NCI-H1417 treated with DMSO at 0.1 percent for 48 hours (cell line): ENCODE measurements around the gene PRPF19.
"Not testable (repeated sequence)": the region's sequence is repeated elsewhere in the genome, so short reads cannot be mapped to it uniquely, and the experiment has no call there.

Experiments used
- DNase-seq: peaks from one replicate; lab custom pipeline; 2025; lab: John Stamatoyannopoulos, UW

The PRPF19 gene

GRCh38 chr11:60923326-60923725 is 16.9 kb upstream of the PRPF19 start:
- no peak for DNase-seq

- DNase-seq = no peak
Measured at GRCh38 chr11:60922906-60923305, 16.5 kb upstream of the PRPF19 start.

DNA sequence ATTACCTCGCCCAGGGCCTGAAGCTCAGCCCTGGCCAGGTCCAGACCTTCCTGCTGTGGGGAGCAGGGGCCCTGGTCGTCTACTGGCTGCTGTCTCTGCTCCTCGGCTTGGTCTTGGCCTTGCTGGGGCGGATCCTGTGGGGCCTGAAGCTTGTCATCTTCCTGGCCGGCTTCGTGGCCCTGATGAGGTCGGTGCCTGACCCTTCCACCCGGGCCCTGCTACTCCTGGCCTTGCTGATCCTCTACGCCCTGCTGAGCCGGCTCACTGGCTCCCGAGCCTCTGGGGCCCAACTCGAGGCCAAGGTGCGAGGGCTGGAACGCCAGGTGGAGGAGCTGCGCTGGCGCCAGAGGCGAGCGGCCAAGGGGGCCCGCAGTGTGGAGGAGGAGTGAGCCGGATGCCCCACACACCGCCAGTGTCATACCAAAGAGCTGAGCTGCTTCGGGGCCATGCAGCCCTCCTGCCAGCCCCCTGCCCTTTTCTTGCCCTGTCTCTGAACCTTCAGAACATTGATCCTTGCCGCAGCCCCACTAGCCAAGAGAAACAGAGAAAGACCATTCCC is 15.5 kb upstream of the PRPF19 start:
- no peak for DNase-seq

DNA sequence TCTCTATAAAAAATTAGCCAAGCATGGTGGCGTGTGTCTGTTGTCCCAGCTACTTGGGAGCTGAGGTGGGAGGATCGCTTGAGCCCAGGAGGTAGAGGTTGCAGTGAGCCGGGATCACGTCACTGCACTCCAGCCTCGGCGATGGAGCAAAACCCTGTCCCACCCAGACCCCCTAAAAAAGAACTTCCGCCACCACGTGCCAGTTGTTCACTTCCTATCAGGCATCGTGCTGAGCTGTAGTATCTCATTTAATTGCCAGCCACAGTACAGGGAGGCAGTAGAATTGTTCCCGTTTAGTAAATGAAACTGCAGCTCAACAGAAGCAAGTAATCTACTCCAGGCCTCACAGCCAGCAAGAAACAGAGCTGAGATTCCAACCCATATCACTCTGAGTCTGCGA is 14.9 kb upstream of the PRPF19 start:
- DNase-seq = no peak

GRCh38 chr11:60919956-60920355 is 13.6 kb upstream of the PRPF19 start:
- DNase-seq = no peak

- no peak for DNase-seq
Measured at GRCh38 chr11:60919320-60919719, 12.9 kb upstream of the PRPF19 start.

DNA sequence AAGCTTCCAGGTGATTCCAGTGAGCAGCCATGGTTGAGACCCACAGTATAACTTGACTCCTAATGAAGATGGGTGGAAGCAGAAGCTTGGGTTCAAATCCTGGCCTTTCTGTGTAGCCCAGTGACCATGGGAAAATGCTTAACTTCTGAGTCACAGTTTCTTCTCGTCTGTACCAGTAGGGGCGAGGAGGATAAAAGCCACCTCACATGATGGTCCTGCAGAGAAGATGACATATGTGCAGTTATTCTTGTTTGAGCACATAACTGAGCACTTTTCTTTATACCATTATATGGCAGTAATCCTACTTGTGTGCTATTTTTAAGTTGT is 12.5 kb upstream of the PRPF19 start:
- DNase-seq = no peak

GRCh38 chr11:60918251-60918938 is 12.0 kb upstream of the PRPF19 start:
- DNase-seq = no peak

DNA sequence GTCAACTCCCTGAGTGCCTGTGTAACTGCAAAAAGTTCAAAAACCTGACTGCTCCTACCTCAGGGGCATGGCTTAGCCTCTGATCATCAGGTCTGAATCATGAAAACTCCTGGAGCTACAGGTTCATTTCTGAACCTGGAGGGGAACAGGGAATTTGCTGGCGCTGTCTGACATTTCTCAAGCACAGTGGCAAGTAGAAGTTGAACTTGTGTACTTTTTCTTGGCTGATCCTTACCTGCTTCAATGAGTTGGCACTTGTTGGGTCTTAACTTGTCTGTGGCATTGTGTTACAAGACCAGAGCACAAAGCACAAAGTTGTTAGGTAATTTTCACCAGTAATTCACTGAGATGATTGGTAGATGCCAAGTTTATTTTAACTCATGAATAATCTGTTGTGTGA is 10.9 kb upstream of the PRPF19 start:
- DNase-seq = no peak

DNA sequence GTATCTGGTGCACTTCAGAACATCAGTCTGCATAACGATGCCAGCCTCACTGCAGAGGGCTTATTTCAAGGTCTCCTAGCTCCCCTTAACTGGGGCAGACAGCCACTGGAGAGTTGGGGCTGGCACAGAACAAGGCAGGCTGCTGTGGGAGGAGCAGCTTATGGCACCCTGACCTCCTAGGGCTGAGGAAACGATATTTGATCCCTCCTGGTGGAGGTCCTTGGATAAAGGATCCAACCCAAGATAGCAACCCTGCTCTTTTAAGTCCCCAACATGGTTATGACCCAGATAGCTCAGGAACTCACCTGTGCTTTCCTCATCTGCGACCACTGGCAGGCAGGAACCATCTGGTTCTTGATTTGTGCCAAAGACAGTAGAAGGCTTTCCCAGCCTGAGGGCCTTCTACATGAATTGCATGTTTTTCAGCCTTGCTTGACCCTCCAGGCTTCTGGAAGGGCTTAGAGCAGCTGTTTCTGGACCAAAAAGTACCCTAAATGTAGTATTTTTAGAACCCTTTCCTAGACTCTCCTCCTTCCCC is 10.4 kb upstream of the PRPF19 start:
- DNase-seq = no peak

- DNase-seq = no peak
Measured at GRCh38 chr11:60915248-60915914, 9.0 kb upstream of the PRPF19 start.

DNA sequence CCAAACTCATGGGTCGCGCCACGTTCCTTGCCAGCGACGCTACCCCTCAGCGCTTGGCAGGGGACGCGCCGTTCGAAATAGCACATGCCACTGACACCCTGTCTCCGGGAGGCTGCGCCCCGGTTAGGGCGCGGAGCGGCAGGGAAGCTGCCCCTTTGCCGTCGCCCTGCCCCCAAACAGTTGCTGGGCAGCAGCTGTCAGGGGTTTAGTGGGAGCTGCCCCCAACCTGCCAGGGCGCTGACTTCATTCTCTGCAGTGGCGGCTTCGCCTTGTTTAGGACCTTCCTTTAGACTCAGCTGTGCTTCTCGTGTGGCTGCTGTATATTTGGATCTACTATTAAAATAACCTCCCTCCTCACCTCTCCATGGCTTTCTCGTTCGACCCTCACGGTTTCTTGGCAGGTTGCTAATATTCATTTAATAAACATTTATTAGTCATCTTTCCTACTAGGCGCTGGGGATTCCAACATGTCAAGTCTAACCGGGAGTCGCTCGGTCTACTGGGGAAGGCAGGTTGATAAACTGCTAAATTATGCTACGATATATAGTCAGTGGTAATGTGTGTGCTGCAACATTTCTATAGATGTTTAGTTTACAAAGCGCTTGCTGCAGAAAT is 8.4 kb upstream of the PRPF19 start:
- no peak for DNase-seq

- peak; percentile 96 for DNase-seq
Measured at GRCh38 chr11:60913793-60914632, 7.6 kb upstream of the PRPF19 start, which contains the start of gene TMEM109. TSS of gene TMEM109 (plus strand) at chr11:60914158. CDS start at chr11:60919694, 5,536 bp downstream.

DNA sequence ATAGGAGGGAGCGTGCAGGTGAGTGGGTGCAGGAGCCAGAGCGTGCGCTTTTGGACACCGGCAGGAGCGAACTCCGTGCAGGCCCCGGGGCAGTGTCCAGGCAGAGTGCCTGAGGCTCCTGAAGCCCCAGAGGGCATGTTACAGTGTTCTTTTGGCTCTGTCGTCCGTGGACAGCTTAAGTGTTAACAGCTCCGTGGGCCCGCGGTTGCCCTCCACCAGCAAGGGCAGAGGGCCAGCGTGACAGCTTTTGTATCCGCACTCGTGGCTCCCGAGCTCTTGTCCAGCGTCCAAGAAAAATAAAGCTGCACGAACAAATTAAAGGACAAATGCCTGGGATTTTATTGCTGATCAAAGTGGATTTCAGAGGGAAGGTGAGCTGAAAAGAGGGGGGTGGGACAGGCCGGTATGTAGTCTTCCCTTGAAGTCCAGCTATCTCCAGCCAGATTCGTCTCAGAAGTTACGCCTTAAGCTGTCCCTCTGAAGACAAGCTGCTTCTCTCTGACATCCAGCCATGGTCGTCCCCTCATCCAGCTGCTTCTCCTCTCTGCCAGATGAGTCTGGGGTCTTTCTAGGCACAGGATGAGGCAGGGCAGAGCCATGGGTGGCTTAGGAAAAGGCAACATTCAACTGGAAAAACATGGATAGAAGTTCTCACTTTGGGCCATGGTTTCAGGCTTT is 6.6 kb upstream of the PRPF19 start:
- no peak for DNase-seq

GRCh38 chr11:60912223-60912850 is 6.0 kb upstream of the PRPF19 start:
- DNase-seq = no peak

GRCh38 chr11:60910711-60911380 is 4.5 kb upstream of the PRPF19 start:
- DNase-seq = no peak

DNA sequence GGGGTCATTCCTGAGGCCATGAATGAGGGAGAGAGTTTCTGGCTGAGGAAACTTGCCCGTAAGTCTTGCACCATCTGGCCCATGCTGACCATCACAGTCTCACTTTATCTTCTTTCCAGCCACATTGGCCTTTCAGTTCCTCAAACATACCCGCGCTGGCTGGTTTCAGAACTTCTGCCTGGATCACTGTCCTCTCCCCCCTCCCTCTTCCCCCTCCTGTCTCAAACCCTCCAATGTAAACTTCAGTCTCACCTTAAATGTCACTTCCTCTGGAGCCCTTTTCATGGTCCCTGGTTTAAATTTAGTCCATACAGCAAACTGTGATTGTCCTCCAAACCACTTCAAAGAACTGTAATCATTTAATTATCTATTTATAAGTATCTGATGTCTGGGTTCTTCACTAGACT is 3.9 kb upstream of the PRPF19 start:
- DNase-seq = no peak

DNA sequence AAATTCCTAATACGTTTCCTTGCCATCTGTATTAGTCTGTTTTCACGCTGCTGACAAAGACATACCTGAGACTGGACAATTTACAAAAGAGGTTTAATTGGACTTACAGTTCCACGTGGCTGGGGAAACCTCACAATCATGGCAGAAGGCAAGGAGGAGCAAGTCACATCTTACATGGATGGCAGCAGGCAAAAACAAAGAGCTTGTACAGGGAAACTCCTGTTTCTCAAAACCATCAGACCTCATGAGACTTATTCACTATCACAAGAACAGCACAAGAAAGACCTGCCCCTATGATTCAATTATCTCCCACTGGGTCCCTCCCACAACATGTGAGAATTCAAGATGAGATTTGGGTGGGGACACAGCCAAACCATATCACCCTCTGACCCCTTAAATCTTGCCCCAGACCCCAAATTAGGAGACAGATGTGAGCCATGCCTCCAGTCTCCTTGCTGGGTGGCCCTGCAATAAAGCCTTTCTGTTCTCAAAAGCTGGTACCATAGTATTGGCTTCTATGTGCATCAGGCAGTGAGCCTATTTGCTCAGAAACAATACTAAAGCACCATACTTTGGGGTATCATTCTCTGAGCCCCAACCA is 3.4 kb upstream of the PRPF19 start:
- DNase-seq = not testable (repeated sequence)

GRCh38 chr11:60908803-60909202 is 2.4 kb upstream of the PRPF19 start:
- DNase-seq = no peak

DNA sequence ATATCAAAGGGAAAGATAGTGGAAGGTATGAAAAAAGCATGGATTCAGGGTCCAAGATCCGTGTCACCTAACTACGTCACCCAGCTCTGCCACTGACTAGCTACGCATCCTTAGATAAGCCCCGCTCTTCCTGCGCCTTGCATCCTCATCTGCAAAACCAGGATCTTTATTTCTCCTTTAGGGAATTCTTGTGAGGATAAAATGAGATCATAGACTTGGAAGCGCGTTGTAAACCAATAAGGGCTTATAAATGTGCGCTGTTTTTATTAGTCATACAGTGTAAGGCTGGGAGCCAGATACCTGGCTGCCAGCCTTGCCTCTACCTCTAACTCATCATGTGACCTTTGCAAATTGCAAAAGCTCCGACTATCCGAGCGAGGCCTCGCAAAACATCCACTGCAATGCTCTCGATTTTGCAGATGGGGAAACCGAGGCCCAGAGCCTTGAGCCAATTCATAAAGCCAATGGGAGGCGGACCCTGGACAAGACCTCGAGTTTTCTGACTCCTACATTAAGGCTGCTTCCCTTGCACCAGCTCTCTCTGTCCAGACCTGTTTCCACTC is 753 bp downstream of the PRPF19 start:
- no peak for DNase-seq
